ENCODE results near the gene PLCXD1.
"Not testable (repeated sequence)": the region's sequence is repeated elsewhere in the genome, so short reads cannot be mapped to it uniquely, and the experiment has no call there.

PLCXD1 gene

DNA sequence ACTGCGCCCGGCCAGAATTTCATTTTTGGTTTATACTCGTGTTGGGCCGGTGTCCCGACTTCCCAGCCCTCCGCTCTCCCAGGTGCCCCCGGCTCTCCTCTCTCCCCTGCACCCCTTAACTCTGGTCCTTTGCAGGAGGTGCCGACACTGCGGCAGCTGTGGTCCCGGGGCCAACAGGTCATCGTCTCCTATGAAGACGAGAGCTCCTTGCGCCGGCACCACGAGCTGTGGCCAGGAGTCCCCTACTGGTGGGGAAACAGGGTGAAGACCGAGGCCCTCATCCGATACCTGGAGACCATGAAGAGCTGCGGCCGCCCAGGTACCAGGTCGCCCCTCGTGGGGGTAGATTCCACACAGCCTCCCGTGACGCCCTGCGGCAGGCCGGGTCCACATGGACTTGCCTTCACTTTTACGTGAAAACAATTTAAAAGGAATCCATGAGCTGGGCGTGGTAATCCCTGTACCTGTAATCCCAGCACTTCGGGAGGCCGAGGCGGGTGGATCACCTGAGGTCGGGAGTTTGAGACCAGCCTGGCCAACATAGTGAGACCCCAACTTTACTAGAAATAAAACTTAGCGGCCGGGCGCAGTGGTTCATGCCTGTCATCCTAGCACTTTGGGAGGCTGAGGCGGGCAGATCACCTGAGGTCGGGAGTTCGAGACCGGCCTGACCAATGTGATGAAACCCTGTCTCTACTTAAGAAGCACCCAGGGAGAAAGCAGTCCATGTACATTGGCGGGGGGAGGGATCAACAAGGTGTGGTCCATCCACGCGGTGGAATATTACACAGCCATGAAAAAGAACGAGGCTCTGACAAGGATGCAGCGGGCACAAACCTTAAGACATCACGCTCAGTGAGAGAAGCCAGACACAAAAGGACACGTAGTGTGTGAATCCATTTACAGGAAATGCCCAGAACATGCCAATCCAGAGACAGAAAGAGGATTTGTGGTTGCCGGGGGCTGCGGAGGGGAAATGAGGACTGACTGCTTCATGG is 12.0 kb downstream of the PLCXD1 start:
- TF ChIP-seq, protein P1, sequence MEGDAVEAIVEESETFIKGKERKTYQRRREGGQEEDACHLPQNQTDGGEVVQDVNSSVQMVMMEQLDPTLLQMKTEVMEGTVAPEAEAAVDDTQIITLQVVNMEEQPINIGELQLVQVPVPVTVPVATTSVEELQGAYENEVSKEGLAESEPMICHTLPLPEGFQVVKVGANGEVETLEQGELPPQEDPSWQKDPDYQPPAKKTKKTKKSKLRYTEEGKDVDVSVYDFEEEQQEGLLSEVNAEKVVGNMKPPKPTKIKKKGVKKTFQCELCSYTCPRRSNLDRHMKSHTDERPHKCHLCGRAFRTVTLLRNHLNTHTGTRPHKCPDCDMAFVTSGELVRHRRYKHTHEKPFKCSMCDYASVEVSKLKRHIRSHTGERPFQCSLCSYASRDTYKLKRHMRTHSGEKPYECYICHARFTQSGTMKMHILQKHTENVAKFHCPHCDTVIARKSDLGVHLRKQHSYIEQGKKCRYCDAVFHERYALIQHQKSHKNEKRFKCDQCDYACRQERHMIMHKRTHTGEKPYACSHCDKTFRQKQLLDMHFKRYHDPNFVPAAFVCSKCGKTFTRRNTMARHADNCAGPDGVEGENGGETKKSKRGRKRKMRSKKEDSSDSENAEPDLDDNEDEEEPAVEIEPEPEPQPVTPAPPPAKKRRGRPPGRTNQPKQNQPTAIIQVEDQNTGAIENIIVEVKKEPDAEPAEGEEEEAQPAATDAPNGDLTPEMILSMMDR (IDR thresholded peaks at IDR 0.05): no peak

DNA sequence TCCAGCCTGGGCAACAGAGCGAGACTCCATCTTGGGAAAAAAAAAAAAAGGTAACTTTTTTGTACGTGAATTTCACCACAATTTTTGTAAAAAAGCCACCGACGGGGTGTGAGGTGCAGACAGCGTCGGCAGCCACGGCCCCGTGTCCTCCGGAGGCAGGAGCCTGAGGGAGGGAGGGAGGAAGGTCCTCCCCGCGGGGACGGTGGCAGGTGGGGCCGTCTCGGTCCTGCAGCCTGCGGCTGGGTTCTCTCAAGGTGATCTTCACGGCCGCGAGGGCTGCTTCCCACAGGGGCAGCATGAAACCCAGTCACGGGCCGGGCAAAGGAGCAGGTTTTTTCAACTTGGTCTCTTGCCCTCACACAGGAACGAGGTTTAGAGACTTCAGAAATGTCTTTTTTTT is 14.0 kb downstream of the PLCXD1 start:
- no peak overlapping the region for H3K27ac ChIP-seq
- TF ChIP-seq, protein P1 (IDR thresholded peaks at IDR 0.05): no peak
- no peak for DNase-seq (ENCODE audit: low spot score)

More for the DNA sequence above, 12.0 kb downstream of the PLCXD1 start:
- Histone ChIP-seq H3K27ac (no peak overlapping the region), H3K4me3 (no peak overlapping the region)
- DNase-seq (ENCODE audit: low spot score): no peak

DNA sequence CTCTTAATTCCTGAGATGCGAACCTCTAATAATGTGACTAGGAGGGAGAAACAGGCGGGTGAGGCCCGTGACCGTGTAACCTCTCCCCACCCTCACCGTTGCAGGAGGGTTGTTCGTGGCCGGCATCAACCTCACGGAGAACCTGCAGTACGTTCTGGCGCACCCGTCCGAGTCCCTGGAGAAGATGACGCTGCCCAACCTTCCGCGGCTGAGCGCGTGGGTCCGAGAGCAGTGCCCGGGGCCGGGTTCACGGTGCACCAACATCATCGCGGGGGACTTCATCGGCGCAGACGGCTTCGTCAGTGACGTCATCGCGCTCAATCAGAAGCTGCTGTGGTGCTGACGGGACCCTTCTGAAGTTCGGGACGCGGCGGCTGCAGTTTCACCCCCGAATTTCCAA is 17.8 kb downstream of the PLCXD1 start:
- Histone ChIP-seq H3K27ac (no peak overlapping the region), H3K4me3 (no peak overlapping the region)
- no peak for DNase-seq (ENCODE audit: low spot score)
- TF ChIP-seq, protein P1 (IDR thresholded peaks at IDR 0.05): no peak

More for the DNA sequence above, 14.0 kb downstream of the PLCXD1 start:
- no peak overlapping the region for H3K4me3 ChIP-seq

DNA sequence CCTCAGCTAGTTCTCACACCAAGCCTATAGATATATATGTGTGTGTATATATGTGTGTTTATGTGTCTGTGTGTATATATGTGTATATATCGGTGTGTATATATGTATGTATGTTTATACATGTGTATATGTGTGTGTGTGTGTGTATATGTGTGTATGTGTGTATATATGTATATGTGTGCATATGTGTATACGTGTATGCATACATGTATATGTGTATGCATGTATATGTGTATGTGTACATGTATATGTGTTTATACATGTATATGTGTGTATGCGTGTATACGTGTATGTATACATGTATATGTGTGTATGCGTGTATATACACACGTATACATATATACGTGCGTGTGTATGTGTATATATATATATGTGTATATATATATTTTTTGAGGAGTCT is 19.2 kb downstream of the PLCXD1 start:
- Histone ChIP-seq H3K27ac (no peak overlapping the region), H3K4me3 (no peak overlapping the region)
- TF ChIP-seq, protein P1 (IDR thresholded peaks at IDR 0.05): no peak
- no peak for DNase-seq (ENCODE audit: low spot score)

DNA sequence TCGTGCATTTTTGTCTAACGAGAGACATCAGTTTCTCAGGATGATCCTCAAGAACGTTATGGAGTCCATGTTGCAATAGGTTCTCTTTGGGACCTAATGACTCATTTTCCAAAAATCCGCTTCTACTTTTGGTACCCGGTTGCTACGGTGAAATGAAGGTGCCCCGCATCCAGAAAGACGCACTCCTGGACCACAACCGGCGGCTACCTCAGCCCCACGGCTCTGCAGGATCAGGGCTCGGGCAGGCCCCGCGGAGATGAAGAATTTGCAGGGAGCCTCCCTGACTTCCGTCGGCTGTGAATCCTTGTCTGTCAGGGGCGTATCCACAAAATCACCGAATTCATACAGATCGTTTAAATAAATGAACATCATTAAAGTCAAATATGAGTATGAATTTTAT is 21.8 kb downstream of the PLCXD1 start:
- Histone ChIP-seq H3K4me3 (no peak overlapping the region), H3K27ac (no peak overlapping the region)
- DNase-seq (ENCODE audit: low spot score): no peak
- TF ChIP-seq, protein P1 (IDR thresholded peaks at IDR 0.05): no peak

DNA sequence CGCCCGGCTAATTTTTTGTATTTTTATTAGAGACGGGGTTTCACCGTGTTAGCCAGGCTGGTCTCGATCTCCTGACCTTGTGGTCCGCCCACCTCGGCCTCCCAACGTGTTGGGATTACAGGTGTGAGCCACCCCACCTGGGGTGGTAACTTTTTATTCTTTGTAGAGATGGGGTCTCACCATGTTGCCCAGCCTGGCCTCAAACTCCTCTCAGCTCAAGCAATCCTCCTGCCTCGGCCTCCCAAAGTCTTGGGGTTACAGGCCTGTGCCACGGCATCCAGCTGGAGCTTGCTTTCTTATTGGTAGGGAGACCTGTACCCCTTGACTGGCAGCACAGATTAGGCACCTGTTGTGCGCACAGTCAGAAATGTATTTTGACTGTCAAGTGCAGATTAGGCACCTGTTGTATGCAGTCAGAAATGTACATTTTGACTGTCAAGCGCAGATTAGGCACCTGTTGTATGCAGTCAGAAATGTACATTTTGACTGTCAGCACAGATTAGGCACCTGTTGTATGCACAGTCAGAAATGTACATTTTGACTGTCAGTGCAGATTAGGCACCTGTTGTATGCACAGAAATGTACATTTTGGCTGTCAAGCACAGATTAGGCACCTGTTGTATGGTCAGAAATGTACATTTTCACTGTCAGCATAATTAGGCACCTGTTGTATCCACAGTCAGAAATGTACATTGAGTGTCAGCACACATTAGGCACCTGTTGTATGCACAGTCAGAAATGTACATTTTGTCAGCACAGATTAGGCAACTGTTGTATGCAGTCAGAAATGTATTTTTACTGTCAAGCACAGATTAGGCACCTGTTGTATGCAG is 24.8 kb downstream of the PLCXD1 start:
- H3K4me3 ChIP-seq; H3K27ac ChIP-seq; DNase-seq (ENCODE audit: low spot score): not testable (repeated sequence)

DNA sequence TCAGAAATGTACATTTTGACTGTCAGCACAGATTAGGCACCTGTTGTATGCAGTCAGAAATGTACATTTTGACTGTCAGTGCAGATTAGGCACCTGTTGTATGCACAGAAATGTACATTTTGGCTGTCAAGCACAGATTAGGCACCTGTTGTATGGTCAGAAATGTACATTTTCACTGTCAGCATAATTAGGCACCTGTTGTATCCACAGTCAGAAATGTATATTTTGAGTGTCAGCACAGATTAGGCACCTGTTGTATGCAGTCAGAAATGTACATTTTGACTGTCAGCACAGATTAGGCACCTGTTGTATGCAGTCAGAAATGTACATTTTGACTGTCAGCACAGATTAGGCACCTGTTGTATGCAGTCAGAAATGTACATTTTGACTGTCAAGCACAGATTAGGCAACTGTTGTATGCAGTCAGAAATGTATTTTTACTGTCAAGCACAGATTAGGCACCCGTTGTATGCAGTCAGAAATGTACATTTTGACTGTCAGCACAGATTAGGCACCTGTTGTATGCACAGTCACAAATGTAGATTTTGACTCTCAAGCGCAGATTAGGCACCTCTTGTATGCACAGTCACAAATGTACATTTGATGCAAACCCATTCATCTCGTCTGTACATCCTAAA is 25.6 kb downstream of the PLCXD1 start:
- not testable (repeated sequence) for H3K27ac ChIP-seq; DNase-seq (ENCODE audit: low spot score); H3K4me3 ChIP-seq
